ENCODE results near the gene NPAS2.

DNA sequence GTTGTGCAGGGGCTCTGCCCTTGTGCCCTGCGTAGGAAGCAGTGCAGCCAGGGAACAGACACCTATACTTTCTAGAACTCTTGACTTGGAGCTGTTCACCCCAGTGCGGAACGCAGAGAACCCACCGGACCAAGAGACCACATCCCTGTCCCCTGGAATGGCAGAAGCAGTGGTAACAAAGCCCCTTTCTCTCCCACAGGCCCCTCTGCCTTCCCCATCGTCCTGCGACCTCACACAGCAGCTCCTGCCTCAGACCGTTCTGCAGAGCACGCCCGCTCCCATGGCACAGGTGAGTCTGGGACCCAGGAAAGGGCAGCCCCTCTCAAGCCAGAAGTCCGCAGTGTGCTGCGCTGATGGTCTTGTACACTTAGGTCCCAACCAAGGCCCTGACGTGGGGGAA is 157.6 kb downstream of the NPAS2 start:
- no peak for TF ChIP-seq NFRKB (IDR thresholded peaks at IDR 0.05)
- TF ChIP-seq ELF4 (IDR thresholded peaks at IDR 0.05), result no peak
- TF ChIP-seq FOXM1 (IDR thresholded peaks at IDR 0.05; ENCODE audit: borderline replicate concordance), result no peak
- TF ChIP-seq CTBP1 (IDR thresholded peaks at IDR 0.05; ENCODE audit: borderline replicate concordance), result no peak
- TF ChIP-seq, protein P1, sequence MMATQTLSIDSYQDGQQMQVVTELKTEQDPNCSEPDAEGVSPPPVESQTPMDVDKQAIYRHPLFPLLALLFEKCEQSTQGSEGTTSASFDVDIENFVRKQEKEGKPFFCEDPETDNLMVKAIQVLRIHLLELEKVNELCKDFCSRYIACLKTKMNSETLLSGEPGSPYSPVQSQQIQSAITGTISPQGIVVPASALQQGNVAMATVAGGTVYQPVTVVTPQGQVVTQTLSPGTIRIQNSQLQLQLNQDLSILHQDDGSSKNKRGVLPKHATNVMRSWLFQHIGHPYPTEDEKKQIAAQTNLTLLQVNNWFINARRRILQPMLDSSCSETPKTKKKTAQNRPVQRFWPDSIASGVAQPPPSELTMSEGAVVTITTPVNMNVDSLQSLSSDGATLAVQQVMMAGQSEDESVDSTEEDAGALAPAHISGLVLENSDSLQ (IDR thresholded peaks at IDR 0.05), result no peak
- no peak for TF ChIP-seq ZNF384 (IDR thresholded peaks at IDR 0.05)
- TF ChIP-seq FOXA1 (IDR thresholded peaks at IDR 0.05), result no peak
- TF ChIP-seq SUZ12 (IDR thresholded peaks at IDR 0.05), result no peak
- TF ChIP-seq TARDBP (IDR thresholded peaks at IDR 0.05), result no peak
- no peak for TF ChIP-seq BHLHE40 (IDR thresholded peaks at IDR 0.05; ENCODE audit: borderline replicate concordance)
- no peak for TF ChIP-seq SP1 (IDR thresholded peaks at IDR 0.05)

Measured in HEK293T (cell line).